NOMO-1 treated with dmso at 0.1 percent for 144 hours (cell line): Measurements from ENCODE around the gene PLXNC1.

Source experiments
- DNase-seq: peaks from one replicate; lab custom pipeline; 2025; ENCODE audit not compliant: unreplicated experiment; lab: John Stamatoyannopoulos, UW

Gene PLXNC1

DNA sequence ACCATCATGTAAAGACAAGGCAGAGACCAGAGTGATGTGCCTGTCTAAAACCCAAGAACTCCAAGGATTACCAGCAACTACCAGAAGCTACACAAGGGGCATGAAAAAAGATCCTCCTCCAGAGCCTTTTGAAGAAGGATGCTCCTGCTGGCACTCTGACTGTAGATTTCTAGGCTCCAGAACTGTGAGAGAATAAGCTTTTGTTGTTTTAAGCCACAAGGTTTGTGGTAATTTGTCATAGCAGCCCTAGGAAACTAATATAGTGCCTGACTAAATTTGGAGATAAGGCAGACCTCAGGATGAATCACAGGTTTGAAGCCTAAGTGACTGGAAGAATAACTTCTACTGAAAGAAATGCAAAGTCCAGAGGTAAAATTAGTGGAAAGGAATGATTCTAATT, 178.3 kb downstream of the PLXNC1 start:
- no peak for DNase-seq

DNA sequence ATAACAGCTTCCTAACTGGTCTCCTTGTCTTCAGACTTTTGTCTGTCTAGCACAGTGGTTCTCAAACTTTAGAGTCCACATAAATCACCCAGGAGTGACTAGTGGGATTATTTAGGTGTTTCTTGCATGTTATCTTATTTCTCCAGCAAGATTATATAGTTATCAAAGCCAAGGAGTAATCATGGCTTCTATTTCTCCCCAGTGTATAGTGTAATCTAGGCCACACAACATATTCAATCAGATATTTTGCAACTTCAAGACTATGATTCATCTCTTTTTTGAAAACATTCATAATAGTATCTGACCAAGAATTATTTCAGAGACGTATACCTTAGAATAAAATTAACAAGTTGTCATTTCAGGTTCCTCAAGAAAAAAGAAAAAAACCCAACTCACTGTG, 179.4 kb downstream of the PLXNC1 start:
- DNase-seq, result no peak

DNA sequence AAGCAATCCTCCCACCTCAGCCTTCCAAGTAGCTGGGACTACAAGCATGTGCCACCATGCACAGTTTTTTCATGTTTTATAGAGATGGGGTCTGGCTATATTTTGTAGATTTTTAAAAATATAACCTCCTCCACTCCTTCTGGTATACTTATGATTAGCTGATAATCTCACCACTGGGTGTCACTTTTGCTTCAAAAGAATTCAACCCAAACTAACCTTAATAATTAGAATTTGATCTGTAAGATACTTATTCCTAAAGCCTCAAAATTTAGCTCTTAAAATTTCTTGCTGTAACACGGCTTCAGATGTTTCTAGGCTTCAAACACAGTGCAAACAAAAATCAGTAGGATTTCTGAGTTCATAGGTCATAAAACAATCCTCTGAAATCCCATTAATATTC, 181.0 kb downstream of the PLXNC1 start:
- DNase-seq, result no peak

DNA sequence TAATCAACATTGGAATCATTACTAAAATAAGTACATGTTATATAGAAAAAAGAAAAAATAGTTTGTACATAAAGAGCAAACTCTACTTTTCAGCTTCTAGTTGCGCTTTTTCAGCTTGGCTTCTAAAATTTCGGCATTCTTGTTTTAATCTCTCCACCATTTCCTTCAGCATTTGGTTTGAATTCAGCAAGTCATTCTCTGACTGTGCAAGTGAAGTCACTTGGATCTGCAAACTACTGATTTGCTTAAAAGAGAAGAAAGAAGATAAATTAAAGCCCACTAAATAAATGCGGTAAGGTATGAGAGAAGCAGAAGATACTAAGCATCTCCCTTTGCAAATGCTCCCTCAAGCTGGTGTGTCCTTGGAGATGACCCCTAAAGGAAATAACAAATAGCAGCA, 185.0 kb downstream of the PLXNC1 start:
- no peak for DNase-seq

DNA sequence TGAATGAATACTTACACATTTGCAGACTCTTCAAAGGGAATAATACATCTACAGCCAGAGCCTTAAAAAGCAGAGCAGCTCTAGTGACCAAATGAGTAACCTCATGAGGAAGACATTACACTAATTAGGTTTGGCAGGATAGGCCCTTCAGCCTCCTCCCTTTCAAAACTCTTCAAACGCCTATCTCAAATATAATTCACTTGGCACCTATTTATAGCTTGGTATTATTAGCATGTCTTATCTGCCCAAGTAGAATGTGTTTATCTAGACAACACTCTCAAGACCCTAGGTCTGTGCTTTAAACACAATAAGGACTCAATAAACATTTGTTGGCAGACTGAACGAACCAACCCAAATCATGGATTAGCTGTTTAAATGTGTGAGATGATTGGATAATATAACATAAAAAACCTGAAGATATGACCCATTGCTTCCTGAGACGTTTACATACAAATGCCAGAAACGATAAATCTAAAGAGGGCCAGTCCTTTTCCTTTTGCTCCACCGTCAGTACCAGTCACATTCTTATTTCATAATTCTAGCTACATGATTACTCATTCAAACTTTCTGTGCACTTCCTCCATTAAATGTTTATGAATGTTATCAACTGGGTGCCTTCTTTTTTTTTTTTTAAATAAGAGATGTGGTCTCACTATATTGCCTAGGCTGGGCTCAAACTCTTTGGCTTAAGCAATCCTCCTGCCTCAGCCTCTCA, 188.0 kb downstream of the PLXNC1 start:
- peak; percentile 51 for DNase-seq

DNA sequence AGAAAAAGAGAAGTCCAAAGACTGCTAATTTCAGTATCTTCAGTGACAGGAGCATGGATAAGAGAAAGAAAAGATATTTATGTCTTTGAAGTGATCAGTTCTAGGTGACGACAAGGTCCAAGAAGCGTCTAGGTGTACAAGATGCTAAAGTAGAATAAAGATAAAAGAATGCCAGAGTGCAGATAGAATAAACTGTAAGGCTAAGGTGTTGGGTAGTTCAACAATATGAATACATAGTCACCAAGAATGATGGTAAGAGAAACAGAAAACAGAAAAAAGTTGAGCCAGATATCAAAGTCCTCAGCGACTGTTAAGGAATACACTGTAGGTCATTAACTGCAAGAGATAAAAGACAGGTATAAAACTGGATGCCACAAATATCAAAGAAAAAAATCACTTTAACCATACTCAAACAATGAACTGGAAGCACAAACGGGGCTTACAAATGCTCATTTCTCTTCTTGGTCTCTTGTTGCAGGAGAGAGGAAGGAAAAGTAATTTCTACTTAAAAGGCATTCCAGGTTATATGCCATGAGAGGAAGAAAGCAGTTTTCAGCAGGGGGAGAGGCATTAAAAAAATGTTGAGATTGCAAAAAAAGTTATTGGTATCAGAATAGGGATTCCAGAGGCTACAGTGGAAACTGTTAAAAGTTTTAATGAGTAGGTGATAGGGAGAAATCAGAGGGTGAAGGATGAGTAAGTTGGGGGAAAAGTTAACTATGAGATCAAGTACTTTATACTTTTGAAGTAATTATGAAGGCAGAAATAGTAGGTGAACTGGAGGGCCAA, 189.8 kb downstream of the PLXNC1 start:
- DNase-seq, result no peak

DNA sequence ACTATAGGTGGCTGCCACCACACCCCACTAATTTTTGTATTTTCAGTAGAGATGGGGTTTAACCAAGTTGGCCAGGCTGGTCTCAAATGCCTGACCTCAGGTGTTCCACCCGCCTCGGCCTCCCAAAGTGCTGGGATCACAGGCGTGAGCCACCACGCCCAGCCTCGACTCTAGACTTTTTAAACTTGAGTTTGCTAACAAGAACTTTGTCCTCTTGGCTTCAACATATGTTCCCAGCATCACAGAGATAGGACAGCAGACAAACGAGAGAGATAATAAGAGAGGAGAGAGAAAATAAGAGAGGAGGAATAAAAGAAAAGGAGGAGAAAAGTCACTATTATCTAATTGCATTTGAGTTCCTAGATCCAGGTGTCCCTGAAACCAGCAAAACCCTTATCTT, 192.2 kb downstream of the PLXNC1 start:
- DNase-seq, result no peak

DNA sequence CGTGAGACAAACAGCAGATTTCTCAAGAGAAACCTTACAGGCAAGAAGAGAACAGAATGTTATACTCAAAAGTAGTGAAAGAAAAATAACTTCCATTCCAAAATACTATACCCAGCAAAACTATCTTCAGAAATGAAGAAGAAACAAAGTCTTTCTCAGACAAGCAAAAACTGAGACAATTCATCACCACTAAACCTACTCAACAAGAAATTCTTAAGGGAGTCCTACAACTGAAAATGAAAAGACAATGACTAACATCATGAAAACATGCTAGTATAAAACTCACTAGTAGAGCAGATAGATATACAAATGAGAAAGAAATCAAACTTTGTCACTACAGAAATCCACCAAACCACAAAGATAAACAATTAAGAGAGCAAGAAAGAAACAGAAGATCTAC, 204.8 kb downstream of the PLXNC1 start:
- DNase-seq, result no peak
